ENCODE measurements around the gene IMPACT. TPM values are rescaled to one million over a fixed set of nuclear protein-coding genes. Genes with fewer than 3 reads are reported as not detected.
A peak's percentile ranks its signal among the peaks of the same experiment; 100 is the strongest.

IMPACT gene, protein sequence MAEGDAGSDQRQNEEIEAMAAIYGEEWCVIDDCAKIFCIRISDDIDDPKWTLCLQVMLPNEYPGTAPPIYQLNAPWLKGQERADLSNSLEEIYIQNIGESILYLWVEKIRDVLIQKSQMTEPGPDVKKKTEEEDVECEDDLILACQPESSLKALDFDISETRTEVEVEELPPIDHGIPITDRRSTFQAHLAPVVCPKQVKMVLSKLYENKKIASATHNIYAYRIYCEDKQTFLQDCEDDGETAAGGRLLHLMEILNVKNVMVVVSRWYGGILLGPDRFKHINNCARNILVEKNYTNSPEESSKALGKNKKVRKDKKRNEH
- 4.5 and 6.2 TPM in 2 replicates for total RNA-seq

DNA sequence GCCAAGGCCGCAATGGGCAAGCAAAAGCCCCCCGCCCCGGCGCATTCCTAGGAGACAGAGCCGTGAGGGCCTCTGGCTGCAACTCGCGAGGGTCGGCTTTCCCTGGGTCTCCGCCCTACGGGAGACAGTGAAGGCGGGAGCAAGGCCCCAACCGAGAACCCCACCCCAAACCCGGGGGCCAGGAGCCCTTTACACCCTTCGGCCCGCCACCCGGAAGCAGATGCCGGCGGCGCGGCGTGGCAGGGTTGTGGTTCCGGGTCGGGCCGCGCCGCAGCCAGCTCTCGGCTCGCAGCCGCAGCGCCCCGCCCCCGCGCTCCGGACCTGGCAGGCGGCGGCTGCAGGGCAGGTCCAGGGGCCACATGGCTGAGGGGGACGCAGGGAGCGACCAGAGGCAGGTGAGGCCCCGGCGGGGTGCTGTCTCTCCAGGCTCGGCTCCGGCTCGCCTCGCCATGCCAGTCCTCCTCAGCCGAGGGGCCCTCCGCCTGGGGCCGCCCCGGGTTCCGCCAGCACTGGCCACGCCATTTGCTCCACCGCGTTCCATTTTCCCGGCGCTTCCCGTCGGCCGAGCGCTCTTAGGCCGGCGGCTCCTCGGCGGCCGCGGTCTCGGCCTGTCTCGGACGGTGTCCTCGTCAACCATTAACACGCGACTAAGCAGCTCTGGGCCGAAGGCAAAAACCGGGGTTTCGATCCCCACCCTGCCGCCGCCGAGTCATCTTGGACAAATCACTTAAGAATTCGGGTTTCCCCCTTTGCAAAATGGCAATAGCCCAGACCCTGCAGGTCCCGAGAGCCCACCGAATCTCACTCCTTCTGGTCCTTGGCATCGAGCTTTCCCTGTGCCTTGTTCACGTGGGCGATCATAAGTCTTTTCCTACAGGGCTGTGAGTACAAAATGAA is at the start of gene IMPACT:
TSS of gene IMPACT (plus strand) at position 273 of the 897 bp plus-strand sequence. CDS start at position 360, 87 bp downstream.
- H3K4me3 Mint-ChIP-seq (ENCODE audit: low read depth), result peak within 1 kb of the TSS; percentile 82
- peaks cover 23% of the 10 kb centered on the region for H3K9me3 Mint-ChIP-seq
- peak; percentile 59 for DNase-seq (ENCODE audit: low spot score)
- H3K36me3 Mint-ChIP-seq (ENCODE audit: low read depth), result peaks cover 29% of the 10 kb centered on the region
- peak within 1 kb of the TSS; percentile 79 for H3K27ac Mint-ChIP-seq
- intact Hi-C loops (cut with micrococcal nuclease), result no loop called here
- peaks cover 10% of the 10 kb centered on the region for H3K4me1 Mint-ChIP-seq (ENCODE audit: low read depth)
- H3K27me3 Mint-ChIP-seq (ENCODE audit: low read depth), result peaks cover 34% of the 10 kb centered on the region

DNA sequence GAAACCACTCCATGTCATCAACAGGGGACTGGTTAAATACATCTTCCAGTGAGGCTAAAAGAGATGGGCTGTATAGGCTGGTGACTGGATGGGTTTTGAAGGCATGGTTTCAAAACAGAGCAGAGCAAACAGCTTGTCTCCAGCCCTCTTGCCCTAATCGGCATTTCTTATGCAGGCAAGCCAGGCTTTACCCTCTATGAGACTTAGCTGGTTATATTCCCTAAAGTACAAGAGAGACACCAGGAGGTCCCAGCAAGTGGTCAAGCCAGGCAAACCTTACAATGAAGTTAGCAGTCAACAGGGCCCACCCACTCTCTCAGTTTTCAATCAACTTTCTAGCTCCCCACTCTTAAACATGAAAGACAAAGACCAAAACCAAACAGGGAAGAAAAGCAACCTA is 47.9 kb upstream of the IMPACT start:
- intact Hi-C loops (cut with micrococcal nuclease), result no loop called here
- peaks cover 8% of the 10 kb centered on the region for H3K4me1 Mint-ChIP-seq (ENCODE audit: low read depth)
- no peak overlapping the region for H3K27ac Mint-ChIP-seq
- no peaks in the 10 kb centered on the region for H3K9me3 Mint-ChIP-seq
- DNase-seq (ENCODE audit: low spot score), result no peak
- H3K36me3 Mint-ChIP-seq (ENCODE audit: low read depth), result no peaks in the 10 kb centered on the region
- peaks cover 14% of the 10 kb centered on the region for H3K27me3 Mint-ChIP-seq (ENCODE audit: low read depth)
- no peak overlapping the region for H3K4me3 Mint-ChIP-seq (ENCODE audit: low read depth)

DNA sequence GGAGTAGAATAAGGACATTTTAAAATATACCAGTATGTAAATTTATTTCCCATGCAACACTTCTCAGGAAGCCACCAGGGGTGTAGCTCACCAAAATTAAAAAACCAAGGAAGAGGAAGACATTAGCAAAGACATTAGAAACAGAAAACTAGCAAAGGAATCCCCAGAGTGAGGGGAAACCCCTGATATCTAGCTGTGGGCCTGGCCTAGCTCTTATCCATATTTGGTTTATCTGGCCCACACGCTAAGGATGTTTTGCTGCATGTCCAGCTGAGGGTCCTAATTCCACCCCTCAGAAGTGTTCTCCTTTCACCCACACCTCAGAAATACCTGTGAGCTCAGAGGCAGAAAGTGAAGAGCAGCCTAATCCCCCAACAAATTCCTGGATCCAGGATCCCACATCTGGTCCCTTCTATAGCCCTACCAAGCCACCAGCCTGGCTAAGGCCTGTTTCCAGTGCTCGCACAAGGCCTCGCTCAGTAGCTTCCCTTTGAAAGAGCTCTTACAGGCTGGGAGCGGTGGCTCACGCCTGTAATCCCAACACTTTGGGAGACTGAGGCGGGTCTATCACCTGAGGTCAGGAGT is 46.2 kb upstream of the IMPACT start:
- intact Hi-C loops (cut with micrococcal nuclease), result no loop called here
- peaks cover 9% of the 10 kb centered on the region for H3K27me3 Mint-ChIP-seq (ENCODE audit: low read depth)
- no peak overlapping the region for H3K4me3 Mint-ChIP-seq (ENCODE audit: low read depth)
- H3K36me3 Mint-ChIP-seq (ENCODE audit: low read depth), result no peaks in the 10 kb centered on the region
- H3K4me1 Mint-ChIP-seq (ENCODE audit: low read depth), result peaks cover 8% of the 10 kb centered on the region
- no peaks in the 10 kb centered on the region for H3K9me3 Mint-ChIP-seq
- H3K27ac Mint-ChIP-seq, result no peak overlapping the region
- DNase-seq (ENCODE audit: low spot score), result no peak

DNA sequence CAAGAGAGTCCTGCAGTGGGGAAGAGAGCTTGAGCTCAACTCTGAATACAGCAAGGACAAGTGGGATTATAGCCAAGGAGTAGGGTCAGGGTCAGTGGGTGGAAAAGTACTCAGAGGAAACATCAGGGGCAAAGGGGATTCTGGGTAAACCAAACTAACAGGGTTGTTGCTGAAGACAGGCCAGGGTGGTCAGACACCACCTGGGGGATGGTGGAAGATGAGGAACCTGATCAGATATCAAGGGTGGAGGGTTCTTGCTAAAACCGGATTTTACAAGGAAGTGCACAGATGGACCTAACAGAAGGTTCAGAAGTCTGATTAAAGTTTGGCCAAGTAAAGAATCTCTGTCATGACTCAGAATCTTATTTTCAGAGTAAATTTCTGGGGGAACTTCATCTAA is 45.3 kb upstream of the IMPACT start:
- Mint-ChIP-seq H3K4me3 (ENCODE audit: low read depth) (no peak overlapping the region), H3K9me3 (no peaks in the 10 kb centered on the region), H3K36me3 (ENCODE audit: low read depth) (no peaks in the 10 kb centered on the region), H3K27ac (no peak overlapping the region), H3K4me1 (ENCODE audit: low read depth) (peaks cover 8% of the 10 kb centered on the region), H3K27me3 (ENCODE audit: low read depth) (peaks cover 14% of the 10 kb centered on the region)
- no peak for DNase-seq (ENCODE audit: low spot score)
- intact Hi-C loops (cut with micrococcal nuclease), result no loop called here

DNA sequence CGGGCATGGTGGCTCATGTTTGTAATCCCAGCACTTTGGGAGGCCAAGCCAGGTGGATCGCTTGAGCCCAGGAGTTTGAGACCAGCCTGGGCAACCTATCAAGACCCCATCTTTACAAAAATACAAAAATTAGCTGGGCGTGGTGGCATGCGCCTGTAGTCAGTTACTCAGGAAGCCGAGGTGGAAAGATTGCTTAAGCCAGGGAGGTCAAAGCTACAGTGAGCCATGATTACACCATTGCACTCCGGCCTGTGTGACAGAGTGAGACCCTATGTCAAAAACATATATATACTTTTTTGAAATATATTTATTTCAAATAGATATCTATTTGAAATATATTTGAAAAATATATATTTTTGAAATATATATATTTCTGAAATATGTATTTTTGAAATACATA is 39.8 kb upstream of the IMPACT start:
- H3K36me3 Mint-ChIP-seq (ENCODE audit: low read depth), result no peaks in the 10 kb centered on the region
- H3K27me3 Mint-ChIP-seq (ENCODE audit: low read depth), result peaks cover 30% of the 10 kb centered on the region
- H3K27ac Mint-ChIP-seq, result no peak overlapping the region
- DNase-seq (ENCODE audit: low spot score), result no peak
- no peak overlapping the region for H3K4me3 Mint-ChIP-seq (ENCODE audit: low read depth)
- no peaks in the 10 kb centered on the region for H3K9me3 Mint-ChIP-seq
- intact Hi-C loops (cut with micrococcal nuclease), result no loop called here
- no peaks in the 10 kb centered on the region for H3K4me1 Mint-ChIP-seq (ENCODE audit: low read depth)

DNA sequence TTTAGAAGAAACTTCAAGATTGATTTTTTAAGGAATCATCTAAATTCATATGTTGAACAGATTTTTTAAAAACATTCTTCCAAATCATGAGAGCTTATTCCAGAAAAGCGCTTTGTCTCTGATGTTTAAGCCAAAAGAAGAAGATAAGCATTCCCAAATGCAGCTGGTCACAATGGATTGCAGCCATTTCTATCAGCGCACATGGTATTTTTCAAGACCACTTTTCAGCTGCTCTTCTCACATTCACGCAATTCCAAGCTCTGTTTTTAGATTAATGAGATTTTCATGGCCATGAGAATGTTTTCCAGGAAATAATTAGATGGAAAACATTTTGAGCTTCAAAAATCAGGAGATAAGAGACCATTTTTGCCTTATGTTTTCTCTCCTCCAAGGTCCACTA is 37.5 kb upstream of the IMPACT start:
- Mint-ChIP-seq H3K4me3 (ENCODE audit: low read depth) (no peak overlapping the region), H3K27me3 (ENCODE audit: low read depth) (peaks cover 32% of the 10 kb centered on the region), H3K9me3 (no peaks in the 10 kb centered on the region), H3K27ac (no peak overlapping the region), H3K36me3 (ENCODE audit: low read depth) (no peaks in the 10 kb centered on the region), H3K4me1 (ENCODE audit: low read depth) (no peaks in the 10 kb centered on the region)
- no peak for DNase-seq (ENCODE audit: low spot score)
- intact Hi-C loops (cut with micrococcal nuclease), result no loop called here

DNA sequence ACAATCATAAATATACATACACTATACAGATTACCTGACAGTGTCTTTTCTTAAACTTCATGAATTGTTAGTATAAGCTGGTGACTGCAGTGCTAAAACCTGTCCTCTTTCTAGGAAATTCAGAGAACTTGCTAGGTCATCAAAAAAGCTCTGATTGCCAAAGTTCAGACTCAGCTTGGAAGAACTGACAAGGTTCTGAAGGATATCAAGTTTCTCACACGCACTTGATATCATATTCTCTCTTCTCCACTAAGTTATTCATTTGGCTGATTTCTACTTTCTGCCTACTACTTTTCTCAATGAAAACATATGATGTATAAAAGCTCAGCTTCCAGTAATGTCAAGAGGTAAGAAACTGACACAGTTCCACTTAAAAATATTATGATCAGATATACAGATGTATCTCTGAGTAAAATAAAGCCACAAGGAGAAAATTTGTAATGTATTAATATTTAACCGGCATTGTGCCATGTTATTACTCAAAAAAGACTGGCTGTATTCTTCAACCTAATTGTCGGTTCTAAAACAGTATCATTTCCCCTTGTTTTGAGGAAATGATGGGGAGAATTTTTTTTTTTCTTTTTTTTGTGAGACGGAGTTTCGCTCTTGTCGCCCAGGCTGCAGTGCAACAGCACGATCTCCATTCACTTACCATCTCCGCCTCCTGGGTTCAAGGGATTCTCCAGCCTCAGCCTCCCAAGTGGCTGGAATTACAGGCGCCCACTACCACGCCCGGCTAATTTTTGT is 31.2 kb upstream of the IMPACT start:
- Mint-ChIP-seq H3K27me3 (ENCODE audit: low read depth) (peaks cover 52% of the 10 kb centered on the region), H3K4me1 (ENCODE audit: low read depth) (peaks cover 14% of the 10 kb centered on the region), H3K27ac (no peak overlapping the region), H3K4me3 (ENCODE audit: low read depth) (no peak overlapping the region), H3K36me3 (ENCODE audit: low read depth) (no peaks in the 10 kb centered on the region), H3K9me3 (no peaks in the 10 kb centered on the region)
- DNase-seq (ENCODE audit: low spot score), result no peak
- intact Hi-C loops (cut with micrococcal nuclease), result no loop called here

DNA sequence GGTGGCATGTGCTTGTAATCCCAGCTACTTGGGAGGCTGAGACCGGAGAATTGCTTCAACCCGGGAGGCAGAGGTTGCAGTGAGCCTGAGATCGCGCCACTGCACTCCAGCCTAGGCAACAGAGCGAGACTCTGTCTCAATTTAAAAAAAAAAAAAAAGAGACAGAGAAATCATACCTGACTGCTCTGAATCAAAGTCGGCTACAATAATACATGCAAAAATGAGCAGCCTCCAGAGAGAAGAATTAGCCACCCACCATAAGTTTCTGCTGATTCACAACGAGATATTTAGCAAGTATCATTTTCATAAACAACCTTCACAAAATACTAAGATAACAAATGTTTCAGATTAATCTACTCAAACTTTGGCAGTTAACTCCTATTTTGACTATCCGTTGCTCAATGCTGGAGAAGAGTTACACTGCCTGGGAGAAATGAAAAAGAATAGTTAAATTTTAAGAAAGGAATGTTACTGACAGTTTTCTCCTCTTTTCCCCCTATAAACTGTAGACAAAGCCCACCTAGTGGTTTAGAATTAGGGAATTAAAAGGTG is 30.3 kb upstream of the IMPACT start:
- intact Hi-C loops (cut with micrococcal nuclease), result loop anchor here (2.0 kb wide), 1 partner anchor 19 kb away; no protein-coding TSS in a partner anchor
- Mint-ChIP-seq H3K27me3 (ENCODE audit: low read depth) (peaks cover 56% of the 10 kb centered on the region), H3K4me1 (ENCODE audit: low read depth) (peaks cover 20% of the 10 kb centered on the region), H3K4me3 (ENCODE audit: low read depth) (no peak overlapping the region), H3K27ac (no peak overlapping the region), H3K9me3 (no peaks in the 10 kb centered on the region), H3K36me3 (ENCODE audit: low read depth) (no peaks in the 10 kb centered on the region)
- DNase-seq (ENCODE audit: low spot score), result no peak

DNA sequence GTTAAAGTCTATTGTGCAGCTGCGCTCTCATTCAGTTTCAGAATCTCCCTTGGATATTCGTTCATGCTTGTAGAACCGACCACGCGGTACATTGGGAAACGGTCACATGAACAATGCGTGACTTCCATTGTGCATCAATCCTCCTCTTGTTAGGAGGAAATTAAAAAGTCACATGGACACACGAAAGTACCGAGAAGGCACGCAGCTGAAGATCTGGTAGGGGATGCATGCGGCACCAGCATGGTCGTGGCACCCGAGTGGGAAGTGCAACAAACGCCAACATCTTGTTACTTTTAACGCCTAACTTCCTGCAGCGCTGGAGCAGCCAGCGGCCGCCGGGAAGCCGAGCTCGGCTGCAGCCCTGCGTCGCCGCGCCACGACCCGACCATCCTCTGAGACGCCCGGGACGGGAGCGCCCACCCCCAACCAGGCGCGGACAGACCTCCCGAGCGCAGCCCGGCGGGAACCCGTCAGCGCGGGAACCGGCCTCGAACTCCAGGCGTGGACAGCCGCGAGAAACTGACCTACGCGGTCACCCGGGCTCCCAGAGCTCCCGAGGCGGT is 29.3 kb upstream of the IMPACT start:
- Mint-ChIP-seq H3K27me3 (ENCODE audit: low read depth) (peaks cover 57% of the 10 kb centered on the region), H3K4me1 (ENCODE audit: low read depth) (peaks cover 20% of the 10 kb centered on the region), H3K36me3 (ENCODE audit: low read depth) (no peaks in the 10 kb centered on the region), H3K27ac (no peak overlapping the region), H3K4me3 (ENCODE audit: low read depth) (peak overlapping the region; percentile 67), H3K9me3 (no peaks in the 10 kb centered on the region)
- DNase-seq (ENCODE audit: low spot score), result no peak
- intact Hi-C loops (cut with micrococcal nuclease), result loop anchor here (2.0 kb wide), 1 partner anchor 18 kb away; no protein-coding TSS in a partner anchor

DNA sequence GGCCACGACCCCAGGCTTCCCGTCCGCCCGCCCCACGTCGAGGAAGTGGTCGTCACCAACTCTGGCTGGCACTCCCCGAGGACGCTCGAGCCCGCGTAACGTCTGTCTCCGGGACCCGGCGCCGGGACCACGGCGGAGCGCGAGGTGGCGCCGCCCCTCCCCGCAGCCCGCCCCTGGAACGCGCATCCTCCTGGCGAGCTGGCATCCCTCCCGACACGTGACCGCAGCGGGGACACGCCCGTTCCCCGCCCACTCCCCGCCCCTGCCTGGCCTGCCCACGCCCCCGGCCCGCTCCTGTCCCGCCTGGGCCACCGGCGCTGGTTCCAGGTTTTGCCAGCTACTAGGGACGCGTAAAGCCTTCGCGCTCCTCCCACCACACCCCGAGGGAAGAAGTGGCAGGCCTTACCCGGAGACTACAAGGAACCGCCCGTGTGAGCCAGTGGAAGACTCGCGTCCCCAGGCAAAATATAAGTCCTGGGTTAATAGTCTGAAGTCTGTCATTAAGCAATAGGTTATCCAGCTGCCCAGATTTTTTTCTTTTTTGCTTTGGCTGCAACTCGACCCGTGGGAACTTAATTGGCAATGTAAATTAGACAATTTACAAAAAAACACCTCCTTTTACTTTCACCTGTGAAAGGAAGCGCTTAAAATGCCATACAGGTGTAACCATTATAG is 28.6 kb upstream of the IMPACT start, which contains the start of gene OSBPL1A:
TSS of gene OSBPL1A (minus strand) at position 131 of the 675 bp plus-strand sequence. CDS start 20,291 bp downstream, outside the sequence.
- Mint-ChIP-seq H3K4me1 (ENCODE audit: low read depth) (peaks cover 20% of the 10 kb centered on the region), H3K36me3 (ENCODE audit: low read depth) (no peaks in the 10 kb centered on the region), H3K4me3 (ENCODE audit: low read depth) (peak within 1 kb of the TSS; percentile 76), H3K9me3 (no peaks in the 10 kb centered on the region), H3K27me3 (ENCODE audit: low read depth) (peaks cover 60% of the 10 kb centered on the region), H3K27ac (no peak within 1 kb of the TSS)
- intact Hi-C loops (cut with micrococcal nuclease), result loop anchor here (2.0 kb wide), 1 partner anchor 17 kb away; no protein-coding TSS in a partner anchor
- DNase-seq (ENCODE audit: low spot score), result peak; percentile 52

DNA sequence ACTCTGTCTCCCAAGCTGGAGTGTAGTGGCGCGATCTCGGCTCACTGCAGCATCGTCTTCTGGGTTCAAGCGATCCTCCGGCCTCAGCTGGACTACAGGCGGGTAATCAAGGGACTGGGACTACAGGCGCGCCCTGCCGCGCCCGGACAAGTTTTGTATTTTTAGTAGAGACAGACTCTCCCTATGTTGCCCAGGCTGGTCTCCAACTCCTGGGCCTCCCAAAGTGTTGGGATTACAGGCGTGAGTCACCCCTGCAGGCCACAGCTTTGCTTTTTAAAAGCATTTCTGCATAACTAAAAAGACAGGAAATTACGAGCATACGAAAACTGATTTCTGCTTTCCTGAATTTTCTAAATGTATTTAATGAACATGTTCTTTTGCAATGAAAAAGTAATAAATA is 27.9 kb upstream of the IMPACT start:
- intact Hi-C loops (cut with micrococcal nuclease), result no loop called here
- no peak for DNase-seq (ENCODE audit: low spot score)
- no peaks in the 10 kb centered on the region for H3K36me3 Mint-ChIP-seq (ENCODE audit: low read depth)
- no peak overlapping the region for H3K27ac Mint-ChIP-seq
- H3K9me3 Mint-ChIP-seq, result no peaks in the 10 kb centered on the region
- peak overlapping the region; percentile 76 for H3K4me3 Mint-ChIP-seq (ENCODE audit: low read depth)
- peaks cover 62% of the 10 kb centered on the region for H3K27me3 Mint-ChIP-seq (ENCODE audit: low read depth)
- H3K4me1 Mint-ChIP-seq (ENCODE audit: low read depth), result peaks cover 20% of the 10 kb centered on the region
